HEK293T (cell line): Measurements from ENCODE around the gene SKIC8.

Experiments
- ARNT ChIP-seq: fragments of 450-650 bp; IDR thresholded peaks from 2 replicates; pipeline ENCODE4 v1.6.1; 2017; ENCODE audit warnings: mild to moderate bottlenecking
- BHLHE40 ChIP-seq: fragments of 450-650 bp; IDR thresholded peaks from 2 replicates; pipeline ENCODE4 v1.6.1; 2016; ENCODE audit warnings: mild to moderate bottlenecking, moderate library complexity, borderline replicate concordance
- FOXA1 ChIP-seq: fragments of 450-650 bp; IDR thresholded peaks from 2 replicates; pipeline ENCODE4 v1.6.1; 2016; ENCODE audit warnings: mild to moderate bottlenecking
- FOXK2 ChIP-seq: fragments of 450-650 bp; IDR thresholded peaks from 2 replicates; pipeline ENCODE4 v1.6.1; 2016; ENCODE audit warnings: mild to moderate bottlenecking
- FOXM1 ChIP-seq: fragments of 450-650 bp; IDR thresholded peaks from 2 replicates; pipeline ENCODE4 v1.6.1; 2017; ENCODE audit warnings: mild to moderate bottlenecking, borderline replicate concordance
- SP1 ChIP-seq: fragments of 450-650 bp; IDR thresholded peaks from 2 replicates; pipeline ENCODE4 v1.6.1; 2017
- TARDBP ChIP-seq: fragments of 450-650 bp; IDR thresholded peaks from 2 replicates; pipeline ENCODE4 v1.6.1; 2016

DNA sequence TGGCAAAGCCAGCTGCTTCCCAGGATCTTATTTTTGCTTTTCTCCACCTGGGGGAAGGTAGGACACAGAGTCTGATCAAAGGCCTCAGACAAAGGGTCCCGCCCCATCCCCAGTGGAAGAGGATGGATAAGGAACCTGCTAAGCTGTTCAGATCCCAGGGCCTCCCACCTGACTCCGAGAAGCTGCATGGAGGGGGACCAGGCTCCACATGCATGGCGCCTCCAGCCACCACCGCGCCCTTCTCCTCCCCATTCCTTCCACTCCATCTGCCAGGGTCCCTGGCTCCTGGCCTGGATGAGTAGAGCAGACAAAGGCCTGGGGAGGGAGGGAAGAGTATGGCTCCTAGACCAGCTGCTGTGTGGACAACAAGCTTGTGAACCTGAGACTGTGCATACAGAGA is 20.8 kb upstream of the SKIC8 start:
- TF ChIP-seq FOXM1 (no peak), SP1 (no peak), BHLHE40 (no peak), ARNT (no peak), TARDBP (no peak), FOXA1 (no peak), FOXK2 (no peak)
